Prostate gland (tissue), 2 donors: ENCODE results near the gene KCNK5. TPM values are rescaled to one million over a fixed set of nuclear protein-coding genes. Genes with fewer than 3 reads are reported as not detected.

ENCODE experiments used
- DNase-seq: peaks from one replicate; pipeline ENCODE4 v3.0.0-alpha.2; 2019; ENCODE audit warnings: low spot score
- H3K27ac ChIP-seq, 2 donors: fragments of 200-600 bp; sonication (generic); 2 replicates each; pipeline ENCODE4 v1.5.1; 2017 to 2019
- H3K27me3 ChIP-seq: fragments of 200-600 bp; sonication (generic); replicated peaks from 2 replicates; pipeline ENCODE4 v1.5.1; 2019; ENCODE audit not compliant: insufficient read depth
- H3K36me3 ChIP-seq, 2 donors: fragments of 200-600 bp; sonication (generic); 1 replicate in 1 of 2; 2 replicates in 1 of 2; pipeline versions ENCODE4 v1.5.1 to v1.8.1; 2017 to 2019
- H3K4me1 ChIP-seq: fragments of 200-600 bp; sonication (generic); replicated peaks from 2 replicates; pipeline ENCODE4 v1.5.1; 2019
- H3K4me3 ChIP-seq, 2 donors: fragments of 200-600 bp; sonication (generic); 2 replicates each; pipeline ENCODE4 v1.5.1; 2017 to 2019
- H3K9me3 ChIP-seq: fragments of 200-600 bp; sonication (generic); 2 replicates; pipeline ENCODE4 v1.5.1; 2017
- POLR2A ChIP-seq: fragments of 450-650 bp; IDR thresholded peaks from one replicate; pipeline ENCODE4 v1.6.1; 2016; ENCODE audit warnings: antibody characterized with exemption, mild to moderate bottlenecking
- POLR2AphosphoS5 ChIP-seq: sonication (generic); formaldehyde crosslinking; IDR thresholded peaks from one replicate; pipeline ENCODE4 v1.6.1; 2017; ENCODE audit warnings: antibody characterized with exemption
- WGBS: methylation state at CpG from one replicate; pipeline ENCODE4 v1.1.5; 2018; 5-methylcytosine and 5-hydroxymethylcytosine counted together
- intact Hi-C: fragments of 100-400 bp; cut with DNase I; formaldehyde crosslinking; loops from one replicate; pipeline ENCODE4 v1.14.2; 2022
- total RNA-seq, 2 donors: library from RNA; depleted of rRNA; stranded (reverse); fragments of >200 nt; gene quantifications; one replicate each; pipeline ENCODE4 v1.1.0, GENCODE V29; 2016
- TF ChIP-seq, protein P1 (sequence below), 4 experiments: fragments of 200-600 bp in 2 of 4; fragments of 450-650 bp in 2 of 4; sonication (generic) in 2 of 4; IDR thresholded peaks; 1 replicate in 3 of 4; 2 replicates in 1 of 4; pipeline ENCODE4 v1.5.1; 2016 to 2019; ENCODE audit warnings: antibody characterized with exemption in 4 of 4, mild to moderate bottlenecking in 2 of 4, moderate library complexity in 2 of 4

The KCNK5 gene
- total RNA-seq, 2 donors from 2014 or later: 1.8 to 2.7 TPM

- TF ChIP-seq, protein P1, sequence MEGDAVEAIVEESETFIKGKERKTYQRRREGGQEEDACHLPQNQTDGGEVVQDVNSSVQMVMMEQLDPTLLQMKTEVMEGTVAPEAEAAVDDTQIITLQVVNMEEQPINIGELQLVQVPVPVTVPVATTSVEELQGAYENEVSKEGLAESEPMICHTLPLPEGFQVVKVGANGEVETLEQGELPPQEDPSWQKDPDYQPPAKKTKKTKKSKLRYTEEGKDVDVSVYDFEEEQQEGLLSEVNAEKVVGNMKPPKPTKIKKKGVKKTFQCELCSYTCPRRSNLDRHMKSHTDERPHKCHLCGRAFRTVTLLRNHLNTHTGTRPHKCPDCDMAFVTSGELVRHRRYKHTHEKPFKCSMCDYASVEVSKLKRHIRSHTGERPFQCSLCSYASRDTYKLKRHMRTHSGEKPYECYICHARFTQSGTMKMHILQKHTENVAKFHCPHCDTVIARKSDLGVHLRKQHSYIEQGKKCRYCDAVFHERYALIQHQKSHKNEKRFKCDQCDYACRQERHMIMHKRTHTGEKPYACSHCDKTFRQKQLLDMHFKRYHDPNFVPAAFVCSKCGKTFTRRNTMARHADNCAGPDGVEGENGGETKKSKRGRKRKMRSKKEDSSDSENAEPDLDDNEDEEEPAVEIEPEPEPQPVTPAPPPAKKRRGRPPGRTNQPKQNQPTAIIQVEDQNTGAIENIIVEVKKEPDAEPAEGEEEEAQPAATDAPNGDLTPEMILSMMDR (IDR thresholded peaks at IDR 0.05): no peak
- TF ChIP-seq POLR2A (no peak), POLR2AphosphoS5 (no peak)
Observed at GRCh38 chr6:39218868-39219567, 10.3 kb downstream of the KCNK5 start.

GRCh38 chr6:39217177-39217864, 12.0 kb downstream of the KCNK5 start:
- Histone ChIP-seq H3K4me1 (no peaks in the 10 kb centered on the region), H3K9me3 (no peaks in the 10 kb centered on the region), H3K36me3 (no peaks in the 10 kb centered on the region), H3K27ac (no peak overlapping the region), H3K27me3 (no peaks in the 10 kb centered on the region), H3K4me3 (no peak overlapping the region)
- intact Hi-C loops: no loop called here
- 83% methylated on average over 11 of the region's 11 CpGs for WGBS
- no peak for DNase-seq
- TF ChIP-seq POLR2A: no peak
- TF ChIP-seq, protein P1 (IDR thresholded peaks at IDR 0.05): no peak
- TF ChIP-seq POLR2AphosphoS5: no peak

More at GRCh38 chr6:39218868-39219567, 10.3 kb downstream of the KCNK5 start:
- H3K4me3 ChIP-seq: no peak overlapping the region
- H3K4me1 ChIP-seq: no peaks in the 10 kb centered on the region
- intact Hi-C loops: no loop called here
- no peak overlapping the region for H3K27ac ChIP-seq
- 71% methylated on average over 5 of the region's 5 CpGs for WGBS
- H3K9me3 ChIP-seq: no peaks in the 10 kb centered on the region
- no peaks in the 10 kb centered on the region for H3K36me3 ChIP-seq
- no peaks in the 10 kb centered on the region for H3K27me3 ChIP-seq
- DNase-seq: no peak

DNA sequence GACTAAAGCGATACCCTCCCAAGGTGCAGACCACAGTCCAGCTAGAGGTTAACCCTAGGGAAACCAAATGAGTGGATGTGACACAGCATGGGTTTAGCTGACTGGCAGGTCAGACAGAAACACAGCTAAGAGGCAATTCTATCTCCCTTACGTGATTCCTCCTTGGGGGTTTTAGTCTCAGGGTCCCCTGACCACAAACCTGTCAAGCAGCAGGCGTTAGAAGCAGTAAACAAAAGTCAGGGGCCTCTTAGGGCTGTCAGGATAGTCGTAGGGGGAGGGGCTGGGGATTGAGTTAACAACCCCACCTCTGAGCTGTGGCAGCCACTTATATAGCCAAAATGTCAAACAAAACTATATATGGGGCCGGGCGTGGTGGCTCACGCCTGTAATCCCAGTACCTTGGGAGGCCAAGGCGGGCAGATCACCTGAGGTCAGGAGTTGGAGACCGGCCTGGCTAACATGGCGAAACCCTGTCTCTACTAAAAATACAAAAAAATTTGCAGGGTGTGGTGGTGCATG, 13.6 kb downstream of the KCNK5 start:
- TF ChIP-seq POLR2AphosphoS5: no peak
- TF ChIP-seq, protein P1 (IDR thresholded peaks at IDR 0.05): no peak
- TF ChIP-seq POLR2A: no peak
- no peak overlapping the region for H3K27ac ChIP-seq
- 81% methylated on average over 10 of the region's 10 CpGs for WGBS
- H3K9me3 ChIP-seq: no peaks in the 10 kb centered on the region
- no peak for DNase-seq
- H3K4me3 ChIP-seq: no peak overlapping the region
- no peaks in the 10 kb centered on the region for H3K4me1 ChIP-seq
- no peaks in the 10 kb centered on the region for H3K36me3 ChIP-seq
- intact Hi-C loops: no loop called here
- H3K27me3 ChIP-seq: no peaks in the 10 kb centered on the region

GRCh38 chr6:39214846-39215639, 14.2 kb downstream of the KCNK5 start:
- Histone ChIP-seq H3K27ac (no peak overlapping the region), H3K4me3 (no peak overlapping the region)
- TF ChIP-seq, protein P1 (IDR thresholded peaks at IDR 0.05): no peak
- TF ChIP-seq POLR2A: no peak
- TF ChIP-seq POLR2AphosphoS5: peak; percentile 24

More at GRCh38 chr6:39214846-39215639, 14.2 kb downstream of the KCNK5 start:
- Histone ChIP-seq H3K36me3 (no peaks in the 10 kb centered on the region), H3K9me3 (no peaks in the 10 kb centered on the region), H3K27me3 (no peaks in the 10 kb centered on the region), H3K4me1 (no peaks in the 10 kb centered on the region)
- intact Hi-C loops: no loop called here
- 26% methylated on average over 10 of the region's 10 CpGs for WGBS
- DNase-seq: peak; percentile 48
